Measurements from ENCODE around the gene PTPRT.

PTPRT gene

GRCh38 chr20:42775037-42775436 lies 414.7 kb downstream of the PTPRT start:
- TF ChIP-seq CTCF (IDR thresholded peaks at IDR 0.05; ENCODE audit: borderline replicate concordance, insufficient read depth, low read depth, low read length): no peak

DNA sequence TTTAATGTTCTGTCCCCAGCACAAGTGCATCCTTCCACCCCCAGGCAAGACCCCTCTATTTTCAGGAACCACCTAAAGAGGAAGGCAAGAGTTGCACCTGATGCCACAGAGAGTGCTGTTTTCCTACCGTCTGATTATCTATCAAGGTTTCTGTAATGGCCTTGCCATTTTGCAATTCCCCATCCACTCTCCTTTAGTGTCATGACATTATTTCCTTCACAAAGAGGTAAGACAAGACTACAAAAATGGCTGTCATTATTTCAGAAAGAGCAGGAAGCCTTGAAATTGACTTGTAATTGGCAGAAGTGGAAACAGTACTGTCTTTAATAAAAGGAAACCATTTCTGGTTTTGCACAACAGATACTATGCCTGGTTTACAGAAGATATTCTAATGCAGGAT lies 426.7 kb downstream of the PTPRT start:
- H3K4me3 ChIP-seq (ENCODE audit: low read depth, low read length): no peak overlapping the region
- no peak for TF ChIP-seq CTCF (IDR thresholded peaks at IDR 0.05; ENCODE audit: borderline replicate concordance, insufficient read depth, low read depth, low read length)

More at GRCh38 chr20:42775037-42775436, 414.7 kb downstream of the PTPRT start:
- H3K4me3 ChIP-seq (ENCODE audit: low read depth, low read length): no peak overlapping the region

- no peak overlapping the region for H3K4me3 ChIP-seq (ENCODE audit: low read depth, low read length)
- TF ChIP-seq CTCF (IDR thresholded peaks at IDR 0.05; ENCODE audit: borderline replicate concordance, insufficient read depth, low read depth, low read length): no peak
Observed at GRCh38 chr20:42756991-42757390, 432.7 kb downstream of the PTPRT start.

DNA sequence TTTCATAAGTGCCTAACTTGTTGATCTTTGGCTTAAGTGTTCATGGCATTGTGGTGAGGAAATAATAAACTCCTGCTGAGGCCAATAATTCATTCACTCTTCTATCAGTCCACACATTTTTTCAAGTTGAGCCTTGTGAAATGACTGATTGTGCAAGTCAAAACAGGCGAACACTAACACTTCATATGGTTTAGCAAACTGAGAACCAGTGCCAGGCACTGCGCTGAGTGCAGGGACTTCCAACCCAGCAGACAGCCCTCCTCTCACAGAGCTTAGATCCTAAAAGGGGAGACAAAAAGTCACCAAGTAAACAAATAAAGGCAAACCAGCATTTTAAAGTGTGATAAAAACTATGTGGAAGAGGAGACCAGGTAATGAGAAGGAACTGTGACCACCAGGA lies 435.0 kb downstream of the PTPRT start:
- TF ChIP-seq CTCF (IDR thresholded peaks at IDR 0.05; ENCODE audit: borderline replicate concordance, insufficient read depth, low read depth, low read length): no peak
- H3K4me3 ChIP-seq (ENCODE audit: low read depth, low read length): no peak overlapping the region

DNA sequence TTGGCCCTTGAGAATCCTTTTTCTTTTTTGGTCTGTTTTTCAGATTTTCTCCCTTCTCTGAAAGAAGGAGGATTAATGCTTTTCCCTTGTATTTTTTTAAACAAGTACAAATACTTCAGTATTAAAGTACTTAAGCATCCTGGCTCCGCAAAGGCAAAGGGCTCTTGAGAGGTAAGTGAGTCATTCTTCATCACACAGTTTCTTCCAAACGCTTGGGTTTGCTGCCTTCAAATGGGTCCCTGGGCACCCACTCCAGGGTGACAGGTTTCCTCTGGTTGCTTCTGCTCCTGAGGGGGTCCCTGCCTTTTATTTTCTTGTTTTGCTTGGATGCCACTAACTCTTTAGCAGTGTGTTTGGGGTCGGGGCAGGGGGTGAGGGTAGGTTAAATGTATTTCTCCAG lies 437.1 kb downstream of the PTPRT start:
- no peak overlapping the region for H3K4me3 ChIP-seq (ENCODE audit: low read depth, low read length)
- TF ChIP-seq CTCF (IDR thresholded peaks at IDR 0.05; ENCODE audit: borderline replicate concordance, insufficient read depth, low read depth, low read length): no peak

- H3K4me3 ChIP-seq (ENCODE audit: low read depth, low read length): no peak overlapping the region
- TF ChIP-seq CTCF (IDR thresholded peaks at IDR 0.05; ENCODE audit: borderline replicate concordance, insufficient read depth, low read depth, low read length): no peak
Observed at GRCh38 chr20:42749556-42749955, 440.1 kb downstream of the PTPRT start.

DNA sequence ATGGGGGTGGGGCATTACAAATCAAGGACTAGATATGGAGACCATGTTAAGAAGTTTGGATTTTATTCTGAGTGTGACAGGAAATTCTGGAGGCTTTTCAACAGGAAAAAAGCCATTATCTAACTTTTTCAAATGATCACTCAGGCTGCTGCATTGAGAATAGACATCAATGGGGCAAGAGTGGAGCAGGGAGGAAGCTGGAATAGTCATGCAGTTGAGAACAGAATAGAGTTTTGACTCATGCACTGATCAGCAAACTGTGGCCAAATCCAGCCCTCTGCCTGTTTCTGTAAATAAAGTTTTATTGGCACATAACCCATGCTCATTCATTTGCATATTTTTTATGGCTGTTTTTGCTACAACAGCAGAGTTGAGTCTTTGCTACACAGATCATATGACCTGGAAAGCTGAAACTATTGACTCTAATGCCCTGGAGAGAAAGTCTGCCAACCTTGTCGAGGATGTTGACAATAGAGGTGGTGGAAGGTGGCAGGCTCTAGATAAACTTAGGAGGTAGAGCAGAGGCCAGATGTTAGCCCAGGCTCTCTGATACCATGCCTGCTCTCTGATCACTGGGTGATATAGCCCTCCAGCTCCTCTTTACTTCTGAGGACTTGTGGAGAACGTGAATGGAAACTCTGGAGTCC lies 441.8 kb downstream of the PTPRT start:
- no peak overlapping the region for H3K4me3 ChIP-seq (ENCODE audit: low read depth, low read length)
- TF ChIP-seq CTCF (IDR thresholded peaks at IDR 0.05; ENCODE audit: borderline replicate concordance, insufficient read depth, low read depth, low read length): no peak

All from GM12875 (cell line).